T47D (cell line): Measurements from ENCODE around the gene IL11.

Experiments used
- DNase-seq, 2 experiments: peaks; one replicate each; pipeline versions ENCODE4 v3.0.0 to v3.0.0-alpha.2; 2011 to 2012; ENCODE audit warnings: low read depth in 1 of 2, low spot score in 1 of 2
- JUND ChIP-seq: IDR thresholded peaks from 2 replicates; pipeline ENCODE4 v1.6.1; 2012; ENCODE audit warnings: low read depth
- in situ Hi-C: cut with HindIII; loops from 2 replicates; pipeline ENCODE4 v1.10.0; 2016; ENCODE audit warnings: low sequenced_read_pairs, low pct_unique_long_range_greater_than_20kb

Gene IL11

GRCh38 chr19:55348317-55349034 lies 21.8 kb downstream of the IL11 start:
- no peak for TF ChIP-seq JUND
- in situ Hi-C loops = no loop called here
- DNase-seq = no peak

- DNase-seq = no peak
- no peak for TF ChIP-seq JUND
- in situ Hi-C loops = no loop called here
These were observed 22.7 kb downstream of the IL11 start for GRCh38 chr19:55347442-55348009.

GRCh38 chr19:55346725-55347441 lies 23.4 kb downstream of the IL11 start:
- DNase-seq = no peak
- in situ Hi-C loops = no loop called here
- no peak for TF ChIP-seq JUND

- in situ Hi-C loops = no loop called here
- TF ChIP-seq JUND = no peak
- DNase-seq = no peak
These were observed 24.2 kb downstream of the IL11 start for GRCh38 chr19:55345818-55346724.

GRCh38 chr19:55345101-55345817 lies 25.0 kb downstream of the IL11 start:
- no peak for DNase-seq
- no peak for TF ChIP-seq JUND
- in situ Hi-C loops = no loop called here

- DNase-seq = peak in 1 of 2 experiments; percentile 53
- in situ Hi-C loops = no loop called here
- TF ChIP-seq JUND = no peak
These were observed 25.8 kb downstream of the IL11 start for GRCh38 chr19:55344444-55344843.

- in situ Hi-C loops = no loop called here
- no peak for TF ChIP-seq JUND
- no peak for DNase-seq
These were observed 28.4 kb downstream of the IL11 start for GRCh38 chr19:55341595-55342531.

- DNase-seq = peak; percentile 63 to 68
- in situ Hi-C loops = no loop called here
These were observed 29.1 kb downstream of the IL11 start for GRCh38 chr19:55341171-55341588.

GRCh38 chr19:55340784-55341147 lies 29.5 kb downstream of the IL11 start:
- in situ Hi-C loops = no loop called here
- no peak for TF ChIP-seq JUND
- no peak for DNase-seq

More at GRCh38 chr19:55341171-55341588, 29.1 kb downstream of the IL11 start:
- TF ChIP-seq JUND = no peak

- no peak for DNase-seq
- no peak for TF ChIP-seq JUND
- in situ Hi-C loops = no loop called here
These were observed 30.1 kb downstream of the IL11 start for GRCh38 chr19:55339889-55340783.
